Skin epidermis (tissue), 12 donors: ENCODE measurements around the gene BLID.

Experiments
- H3K27ac ChIP-seq, 21 experiments: fragments of 200-600 bp; sonication (generic) in 11 of 21; one replicate each; pipeline ENCODE4 v1.5.0; 2020; ENCODE audit warnings: mild to moderate bottlenecking in 3 of 21, inconsistent platforms in 2 of 21, moderate library complexity in 2 of 21
- H3K4me3 ChIP-seq, 7 experiments: fragments of 200-600 bp; sonication (generic) in 2 of 7; one replicate each; pipeline ENCODE4 v1.5.0; 2020; ENCODE audit warnings: inconsistent platforms in 2 of 7, mild to moderate bottlenecking in 2 of 7, moderate library complexity in 1 of 7

The BLID gene

DNA sequence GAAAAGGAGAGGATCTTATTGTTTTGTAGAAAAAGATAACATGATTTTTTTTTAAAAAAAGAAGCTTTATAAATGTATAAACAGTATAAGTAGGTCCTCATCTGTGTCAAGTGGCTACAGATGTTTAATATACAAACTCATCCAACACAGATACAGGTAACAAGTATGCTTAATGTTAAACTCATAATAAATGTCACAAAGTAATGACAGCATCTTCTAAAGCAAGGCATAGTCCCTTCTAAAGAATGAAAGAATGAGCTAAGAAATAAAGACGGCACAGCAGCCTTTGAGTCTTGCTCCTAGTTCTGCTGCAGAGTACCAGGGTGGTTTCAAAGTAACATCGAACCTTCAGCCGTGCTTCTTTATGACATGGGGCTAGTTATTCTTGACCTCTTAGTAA, 28.7 kb upstream of the BLID start:
- H3K27ac ChIP-seq, result no peak overlapping the region
- no peak overlapping the region for H3K4me3 ChIP-seq

DNA sequence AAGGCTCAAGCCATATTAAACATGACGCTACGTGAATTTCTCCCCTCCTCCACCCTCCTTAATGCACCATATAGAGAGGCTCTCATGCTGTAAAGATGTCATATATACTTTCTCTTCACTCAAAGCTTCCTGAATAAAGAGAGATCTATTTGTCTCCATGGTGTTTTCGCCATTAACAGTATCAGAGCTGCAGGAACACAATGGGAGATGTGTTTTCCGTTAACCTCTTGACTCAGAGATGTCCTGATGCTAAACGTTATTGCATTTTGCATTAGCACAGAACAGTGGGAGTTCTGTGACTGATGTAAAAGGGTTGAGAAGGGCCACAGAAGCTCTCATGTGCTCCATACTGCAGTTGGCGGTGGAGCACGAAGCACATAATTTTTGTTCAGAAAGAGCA, 25.7 kb upstream of the BLID start:
- no peak overlapping the region for H3K4me3 ChIP-seq
- H3K27ac ChIP-seq, result no peak overlapping the region

DNA sequence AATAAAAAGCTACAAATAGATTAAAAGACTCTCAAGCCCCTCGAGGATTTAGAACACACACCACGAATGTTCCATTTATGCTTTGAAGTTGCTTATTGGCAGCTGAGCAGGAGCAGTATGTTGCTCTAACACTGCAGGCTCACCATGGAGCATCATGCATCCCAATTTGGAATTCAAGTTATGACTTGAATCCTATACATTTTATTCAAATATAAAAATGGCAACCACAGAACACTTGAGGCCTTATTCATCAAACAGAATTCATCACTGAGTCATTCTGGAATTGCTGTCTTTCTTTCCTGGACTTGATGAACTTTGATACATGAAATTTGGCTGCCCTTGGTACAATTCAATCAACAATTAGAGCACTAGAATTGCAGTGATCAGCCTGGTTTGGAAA, 24.5 kb upstream of the BLID start:
- H3K4me3 ChIP-seq, result no peak overlapping the region
- no peak overlapping the region for H3K27ac ChIP-seq

DNA sequence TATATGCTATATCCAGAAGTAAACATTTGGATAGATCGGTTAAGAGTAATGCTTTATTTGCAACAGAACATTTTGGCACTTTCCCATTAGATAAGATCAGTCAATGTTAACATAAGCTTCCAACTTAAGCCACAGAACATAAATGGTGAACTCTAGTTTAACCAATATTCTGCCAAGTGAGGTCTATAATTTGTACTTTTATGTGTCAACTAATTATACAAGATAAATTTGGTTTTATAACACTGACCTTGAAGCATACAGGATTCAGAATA, 23.5 kb upstream of the BLID start:
- Histone ChIP-seq H3K27ac (peak overlapping the region in 1 of 21 experiments; percentile 15), H3K4me3 (no peak overlapping the region)

DNA sequence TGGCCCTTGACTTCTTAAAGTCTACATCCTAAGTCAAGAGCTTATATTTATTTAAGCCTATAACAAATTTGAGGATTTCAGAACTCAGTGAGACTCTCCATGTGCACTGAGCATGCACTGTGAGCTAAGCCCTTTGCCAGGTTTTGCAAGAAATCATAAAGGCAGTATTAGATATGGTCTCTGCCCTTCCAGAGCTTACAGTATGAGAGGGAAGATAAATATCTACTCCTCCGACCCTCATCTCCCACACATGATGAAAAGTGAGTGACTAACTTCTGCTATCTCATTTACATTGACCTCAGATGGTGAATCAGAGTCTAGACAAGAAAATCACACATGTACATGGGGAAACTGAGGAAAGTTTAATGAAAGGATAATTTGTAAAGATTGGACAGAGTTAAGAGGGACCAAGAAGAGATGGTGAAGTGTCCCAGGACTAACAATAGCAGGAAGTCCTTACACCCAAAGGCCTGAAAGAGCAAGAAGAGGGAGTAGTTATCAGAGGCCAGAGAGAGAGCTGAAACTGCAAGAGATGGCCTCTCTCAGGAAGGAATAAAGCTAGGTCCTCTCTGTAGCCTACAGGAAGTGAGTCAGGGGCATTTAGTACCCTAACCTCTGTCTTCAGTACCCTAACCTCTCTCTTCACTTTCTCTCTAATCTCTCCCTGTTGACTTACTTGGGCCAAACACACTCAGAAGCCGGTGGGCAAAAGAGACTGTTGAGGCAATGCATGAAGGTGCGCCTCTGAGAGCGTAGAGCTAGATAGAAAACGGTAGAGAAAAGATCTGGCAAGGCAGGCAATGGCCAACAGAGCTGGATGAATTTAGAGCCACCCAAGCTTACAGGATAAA, 23.0 kb upstream of the BLID start:
- Histone ChIP-seq H3K4me3 (no peak overlapping the region), H3K27ac (peak overlapping the region in 1 of 21 experiments; percentile 15)

DNA sequence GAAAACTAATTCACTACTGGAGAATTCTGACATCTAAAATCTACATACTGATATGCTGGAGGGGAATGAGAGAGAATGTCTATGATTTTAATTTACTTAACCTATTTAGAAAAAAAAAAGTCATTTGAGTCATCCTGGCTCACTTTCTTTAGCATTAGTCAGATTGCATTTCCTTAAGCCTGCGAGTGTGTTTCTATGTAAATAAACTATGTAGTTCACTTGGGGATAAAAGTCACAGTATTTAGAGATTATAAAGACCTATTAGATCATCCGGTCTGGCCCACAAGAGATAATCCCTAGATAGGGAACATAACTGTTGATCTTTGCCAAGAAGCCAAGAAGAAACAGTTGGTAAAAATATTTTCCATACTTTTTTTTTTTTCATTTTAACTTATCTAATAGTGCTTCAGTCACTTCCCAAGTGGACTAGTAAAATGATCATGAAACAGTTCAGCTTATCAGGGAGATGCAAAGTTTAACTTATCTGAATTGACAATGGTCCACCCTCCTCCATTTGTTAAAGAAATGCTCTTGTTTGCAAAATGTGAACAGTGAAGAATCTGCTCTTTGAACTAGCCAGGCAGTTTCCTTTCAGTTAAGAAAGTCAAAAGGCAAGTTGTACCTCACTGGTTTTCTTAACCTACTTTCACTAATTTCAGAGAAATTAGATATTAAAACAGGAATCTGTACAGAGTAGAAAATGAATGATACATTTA, 21.2 kb upstream of the BLID start:
- peak overlapping the region in 1 of 21 experiments; percentile 16 for H3K27ac ChIP-seq

DNA sequence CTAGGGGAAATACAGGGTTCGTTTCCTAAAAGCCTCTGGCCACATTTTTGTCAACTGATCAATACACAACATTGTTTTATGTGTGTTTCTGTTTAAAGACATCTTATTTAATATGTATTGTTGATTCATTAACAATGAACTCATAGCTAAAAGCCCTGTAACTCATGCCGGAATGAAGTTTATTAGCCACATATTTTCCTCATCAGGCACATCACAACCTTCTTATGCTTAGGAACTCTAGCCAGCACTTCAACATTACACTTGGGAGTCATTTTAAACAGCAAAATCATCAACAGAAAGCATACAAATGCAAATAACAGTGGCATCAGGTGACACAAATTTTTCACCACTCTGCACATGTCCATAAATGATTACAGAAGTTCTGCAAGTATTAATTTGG, 15.1 kb upstream of the BLID start:
- Histone ChIP-seq H3K27ac (no peak overlapping the region), H3K4me3 (no peak overlapping the region)

More for the DNA sequence above, 21.2 kb upstream of the BLID start:
- H3K4me3 ChIP-seq, result no peak overlapping the region

DNA sequence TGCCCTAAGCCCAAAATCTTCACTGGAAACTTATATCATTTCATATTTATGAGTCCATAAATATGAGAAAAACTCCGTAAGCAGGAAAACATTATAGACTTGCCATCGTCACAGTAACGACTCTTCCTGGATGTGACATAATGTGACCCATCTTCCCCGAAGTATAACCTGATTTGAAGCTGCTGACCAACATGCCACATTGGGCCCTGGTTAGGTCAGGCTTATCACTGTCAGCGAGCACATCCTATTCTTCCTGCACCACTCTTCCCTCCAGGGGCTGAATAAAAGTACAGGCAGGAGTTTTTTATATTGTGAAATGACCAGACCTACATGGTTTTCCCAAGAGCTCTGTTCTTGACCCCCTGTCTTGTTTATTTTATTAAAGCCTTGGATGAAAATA, 12.1 kb upstream of the BLID start:
- Histone ChIP-seq H3K27ac (no peak overlapping the region), H3K4me3 (no peak overlapping the region)

DNA sequence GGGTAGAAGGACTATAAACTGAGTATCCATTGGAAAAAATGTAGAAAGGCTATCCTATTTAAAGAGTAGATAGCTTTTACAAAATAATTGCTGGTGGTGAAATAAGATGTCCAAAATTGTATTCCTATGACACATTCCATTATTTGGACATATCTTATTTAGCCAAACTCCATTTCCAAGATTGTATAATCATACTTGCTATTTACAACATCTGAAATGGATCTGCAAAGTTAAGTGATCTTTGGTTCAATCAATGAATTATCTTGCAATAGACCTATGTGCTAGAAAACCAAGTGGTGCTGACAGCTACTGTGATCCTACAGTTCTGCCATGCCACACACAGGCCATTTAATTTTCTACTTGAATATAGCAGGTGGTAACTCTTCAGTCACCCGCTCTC, 11.0 kb upstream of the BLID start:
- no peak overlapping the region for H3K4me3 ChIP-seq
- no peak overlapping the region for H3K27ac ChIP-seq

DNA sequence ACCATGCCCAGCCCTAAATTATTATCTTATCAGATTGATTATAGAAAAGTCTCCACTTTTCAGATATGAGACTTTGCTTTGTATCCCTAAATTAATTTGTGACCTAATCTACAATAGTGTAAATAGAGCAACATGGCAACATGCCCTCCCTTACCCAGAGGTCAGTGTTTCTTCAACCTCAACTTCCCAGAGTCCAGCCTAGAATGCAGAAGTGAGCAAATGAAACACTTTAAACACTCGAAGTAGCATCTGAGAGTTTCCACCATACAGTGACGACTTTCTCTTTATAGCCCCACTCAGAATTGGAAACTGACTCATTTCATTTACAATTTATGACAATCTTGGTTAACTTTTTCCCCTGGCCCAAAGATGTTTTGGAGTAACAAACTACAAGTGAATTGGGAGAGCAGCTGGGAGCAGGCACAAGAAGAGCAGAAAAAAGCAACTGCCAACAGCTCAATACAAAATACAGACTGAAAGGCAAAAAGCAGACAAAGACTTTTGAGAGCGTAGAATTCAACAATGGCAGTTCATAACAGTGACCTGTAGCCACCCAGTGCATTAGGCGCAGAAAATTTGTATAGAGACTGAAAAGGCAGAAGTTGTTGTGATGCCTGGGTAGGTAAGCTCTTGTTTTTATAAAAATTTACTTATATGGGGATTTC, 10.1 kb upstream of the BLID start:
- Histone ChIP-seq H3K27ac (no peak overlapping the region), H3K4me3 (no peak overlapping the region)

DNA sequence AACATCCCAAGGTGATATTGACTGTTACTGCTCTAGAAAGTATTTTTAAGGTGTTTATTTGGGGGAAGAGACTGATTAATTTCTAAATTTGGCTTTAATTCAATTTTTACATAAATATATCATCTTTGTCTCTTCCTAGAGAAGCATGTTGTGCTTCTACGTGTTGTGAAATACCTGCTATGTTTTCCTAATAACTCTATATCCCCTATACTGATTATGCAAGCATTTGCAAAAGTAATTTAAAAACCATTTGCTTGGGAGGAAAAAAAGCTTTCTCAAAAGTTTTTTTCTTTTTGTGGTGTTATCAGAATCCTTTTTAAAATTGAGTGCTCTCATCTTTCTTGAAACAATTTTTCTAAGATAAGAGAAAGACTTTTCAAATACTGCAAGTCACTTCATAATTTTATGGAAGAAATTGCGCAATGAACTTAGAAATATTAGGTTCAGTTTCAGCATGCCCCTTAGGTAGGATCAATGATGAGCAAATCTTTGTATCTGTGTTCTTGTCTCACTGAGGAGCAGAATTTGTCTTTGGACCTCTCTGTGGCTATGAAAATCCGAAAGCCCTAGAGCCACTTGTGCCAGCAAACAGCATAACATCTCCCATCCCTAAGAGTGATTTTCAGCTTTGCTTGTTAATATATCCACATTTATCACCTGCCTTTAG, 7.4 kb upstream of the BLID start:
- Histone ChIP-seq H3K27ac (no peak overlapping the region), H3K4me3 (no peak overlapping the region)

DNA sequence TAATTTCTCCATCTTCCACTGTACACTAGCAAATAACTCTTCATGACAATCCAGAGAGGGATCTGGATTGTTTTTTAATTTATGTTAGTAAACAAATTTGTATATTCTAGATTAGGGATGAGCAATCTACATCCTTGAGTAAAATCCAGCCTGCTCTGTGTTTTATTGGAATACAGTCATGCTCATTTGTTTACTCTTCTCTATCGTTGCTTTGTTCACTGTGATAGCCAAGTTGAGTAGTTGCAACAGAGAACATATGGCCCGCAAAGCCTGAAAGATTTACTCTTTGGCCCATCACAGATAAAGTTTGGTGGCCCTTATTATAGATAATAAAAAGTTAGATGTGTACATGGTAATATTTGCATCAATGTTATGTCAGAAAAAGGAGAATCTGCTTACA, 6.2 kb upstream of the BLID start:
- H3K27ac ChIP-seq, result no peak overlapping the region

DNA sequence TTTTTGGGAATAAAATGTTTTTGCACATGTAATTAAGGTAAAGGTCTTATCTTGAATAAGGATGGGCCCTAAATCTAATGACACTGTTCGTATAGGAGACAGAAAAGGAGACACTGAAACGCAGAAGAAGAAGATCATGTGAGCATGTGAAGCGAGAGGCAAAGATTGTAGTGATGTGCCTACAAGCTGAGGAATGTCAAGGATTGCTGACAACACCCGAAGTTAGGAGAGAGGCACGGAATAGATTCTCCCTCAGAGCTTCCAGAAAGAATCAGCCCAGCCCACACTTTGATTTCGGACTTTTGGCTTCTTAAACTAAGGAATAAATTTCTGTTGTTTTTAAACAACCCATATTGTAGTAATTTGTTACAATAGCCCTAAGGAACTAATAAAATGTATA, 4.1 kb upstream of the BLID start:
- Histone ChIP-seq H3K4me3 (no peak overlapping the region), H3K27ac (peak overlapping the region in 1 of 21 experiments; percentile 33)

More for the DNA sequence above, 6.2 kb upstream of the BLID start:
- no peak overlapping the region for H3K4me3 ChIP-seq

DNA sequence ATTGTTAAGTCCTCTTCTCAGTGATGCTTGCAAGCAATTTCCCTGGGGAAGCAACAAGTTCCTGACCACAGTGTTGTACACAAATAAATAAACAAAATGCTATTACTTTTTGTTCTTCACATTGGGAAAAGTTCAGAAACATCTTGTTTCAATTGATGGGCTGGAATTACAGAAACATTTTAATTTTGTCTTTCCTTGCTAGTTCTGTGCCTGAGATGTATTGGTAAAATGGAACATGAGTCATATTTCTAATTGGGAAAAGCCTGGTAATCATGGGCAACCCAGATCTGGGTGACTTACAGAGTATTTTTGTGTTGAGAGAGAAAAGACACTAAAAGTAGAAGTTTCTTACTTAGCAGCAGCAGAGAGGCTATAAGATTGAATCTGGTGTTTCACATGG, 576 bp upstream of the BLID start:
- peak overlapping the region in 6 of 21 experiments; percentile 6 to 73 (median 34) for H3K27ac ChIP-seq
- peak overlapping the region in 1 of 7 experiments; percentile 1 for H3K4me3 ChIP-seq

DNA sequence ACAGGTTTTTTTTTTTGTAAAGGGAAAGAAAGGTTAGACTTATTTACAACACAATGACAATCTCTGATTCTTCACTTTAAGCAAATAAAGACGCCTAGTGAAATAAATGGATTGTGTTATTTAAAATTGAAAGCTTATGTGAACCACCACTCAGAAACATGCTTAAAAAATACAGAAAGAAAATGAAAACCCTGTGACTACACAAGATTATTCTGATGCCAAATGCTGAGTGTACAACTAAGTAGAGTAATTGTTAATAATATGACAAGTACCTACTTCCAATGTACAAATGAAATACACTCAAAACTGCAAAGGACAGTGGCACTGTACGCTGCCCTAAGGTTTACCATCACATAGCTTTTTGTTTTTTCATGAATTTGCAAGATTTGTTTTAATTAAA, 1.0 kb downstream of the BLID start:
- Histone ChIP-seq H3K4me3 (no peak overlapping the region), H3K27ac (peak overlapping the region in 8 of 21 experiments; percentile 19 to 73 (median 54))

DNA sequence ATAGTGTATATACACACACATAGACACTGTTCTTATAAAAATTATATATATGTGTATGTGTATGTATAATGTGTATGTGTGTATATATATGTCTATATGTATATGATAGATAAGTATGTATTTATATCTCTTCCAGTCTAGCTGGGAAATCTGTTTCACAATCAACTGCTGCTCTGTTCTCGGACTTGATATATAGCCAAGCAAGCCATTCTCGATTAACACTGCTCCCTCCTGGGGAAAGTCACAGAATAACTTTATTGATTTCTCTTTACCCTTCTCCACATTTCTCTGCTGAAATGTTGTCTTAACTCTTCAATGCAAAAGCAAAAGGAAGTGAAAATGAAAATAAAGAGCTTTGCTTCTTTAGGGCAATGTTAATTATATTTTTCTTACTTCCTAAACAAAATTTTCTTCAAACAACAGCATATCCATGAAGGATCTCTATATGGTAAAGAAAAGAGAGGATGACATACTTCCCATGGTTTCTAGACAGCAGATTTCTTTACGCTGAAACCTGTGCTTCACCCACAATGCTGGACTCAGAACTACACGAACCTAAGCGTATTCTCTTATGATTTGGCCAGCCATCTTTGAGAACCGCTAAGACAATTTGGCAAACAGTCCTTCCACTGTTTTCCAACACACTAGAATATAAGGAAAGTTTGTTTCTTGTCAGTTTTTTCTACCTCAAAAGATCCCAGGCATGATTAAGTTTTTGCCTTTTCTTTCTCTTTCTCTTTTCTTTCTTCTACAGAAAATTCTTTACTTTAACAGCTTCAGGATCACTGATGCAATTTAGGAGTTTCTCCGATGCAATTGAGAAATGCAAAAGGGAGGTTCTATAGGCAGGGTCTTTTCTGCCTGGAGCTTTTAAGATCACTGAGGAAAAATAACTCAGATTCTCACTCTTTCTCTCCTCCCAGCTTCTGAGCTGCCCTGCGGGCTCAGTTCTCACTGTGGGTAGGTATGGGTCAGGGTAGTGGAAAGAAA, 1.9 kb downstream of the BLID start:
- no peak overlapping the region for H3K4me3 ChIP-seq
- H3K27ac ChIP-seq, result peak overlapping the region in 14 of 21 experiments; percentile 19 to 73 (median 48)

DNA sequence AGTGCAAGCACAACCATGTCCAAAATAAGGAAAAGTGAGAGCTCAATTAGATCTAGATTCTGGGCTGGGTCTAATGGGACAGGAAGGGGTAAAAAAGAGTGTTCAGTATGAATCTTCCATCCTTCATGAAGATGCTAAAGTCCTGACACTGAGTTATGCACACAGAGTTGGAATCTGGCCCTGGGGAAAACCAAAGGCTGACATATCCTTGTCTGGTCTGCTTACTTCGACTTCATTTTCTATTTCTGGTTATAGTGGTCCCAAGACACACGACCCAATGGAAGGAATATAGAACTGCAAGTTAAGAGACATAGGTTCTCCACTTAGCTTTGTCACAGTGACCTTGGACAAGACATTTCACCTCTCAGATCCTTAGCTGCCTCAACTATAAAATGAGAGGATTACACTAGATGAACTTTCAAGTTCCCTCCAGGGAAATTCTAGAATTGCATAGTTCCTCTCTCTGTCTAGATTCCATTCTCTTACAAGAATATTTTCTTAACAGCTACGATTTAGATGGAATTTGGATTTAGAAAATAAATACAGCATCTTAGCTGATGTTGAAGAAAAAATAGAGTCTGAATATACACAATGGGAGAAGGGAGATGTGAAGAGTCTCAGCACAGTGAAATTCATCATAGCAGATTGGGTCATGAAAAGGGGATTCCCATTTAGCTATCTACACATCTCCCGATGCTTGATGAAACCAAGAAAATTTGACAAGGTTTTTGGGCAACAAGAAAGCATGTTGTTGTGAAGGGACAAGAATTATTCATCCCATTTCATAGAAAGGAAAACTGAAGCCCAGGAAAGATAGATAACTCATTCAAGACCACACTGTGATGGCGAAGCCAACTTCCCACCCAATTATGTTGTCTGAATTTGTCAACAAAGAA, 3.3 kb downstream of the BLID start:
- peak overlapping the region in 1 of 21 experiments; percentile 29 for H3K27ac ChIP-seq
- H3K4me3 ChIP-seq, result no peak overlapping the region

DNA sequence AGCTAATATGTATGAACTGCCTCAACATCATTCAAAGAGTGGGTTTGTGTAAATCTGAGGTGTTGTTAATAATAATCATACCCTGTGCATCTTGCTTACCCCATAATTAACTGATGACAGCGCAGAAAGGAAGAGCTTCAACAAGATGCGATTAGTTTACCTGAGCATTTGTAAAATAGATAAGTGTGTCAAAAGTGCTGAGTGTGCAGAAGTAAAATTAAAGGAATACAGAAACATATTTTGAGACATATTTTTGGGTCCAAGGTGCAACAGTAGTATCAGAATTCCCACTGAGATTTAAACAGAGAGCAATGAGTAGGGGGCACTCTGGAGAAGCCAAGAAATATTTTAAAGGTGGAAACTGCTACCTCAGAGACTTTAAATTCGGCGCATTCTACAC, 6.1 kb downstream of the BLID start:
- Histone ChIP-seq H3K4me3 (no peak overlapping the region), H3K27ac (no peak overlapping the region)
